GM12892 (cell line): ENCODE measurements around the gene WDFY2.
"Not testable (repeated sequence)": the region's sequence is repeated elsewhere in the genome, so short reads cannot be mapped to it uniquely, and the experiment has no call there.

Experiments used
- DNase-seq: peaks from one replicate; pipeline ENCODE4 v3.0.0; 2011; ENCODE audit not compliant: insufficient read length
- FAIRE-seq: peaks from 2 replicates; lab custom pipeline; 2011; peaks lifted over from hg19 to GRCh38; lab: Jason Lieb, UNC
- POLR2A ChIP-seq: IDR thresholded peaks from 2 replicates; pipeline ENCODE4 v1.6.1; 2011; ENCODE audit warnings: low read depth, low read length, control low read depth
- POLR2AphosphoS5 ChIP-seq: IDR thresholded peaks from 2 replicates; pipeline ENCODE4 v1.6.1; 2011; ENCODE audit warnings: low read depth, low read length, control low read depth
- TAF1 ChIP-seq: IDR thresholded peaks from 2 replicates; pipeline ENCODE4 v1.6.1; 2011; ENCODE audit warnings: low read depth, mild to moderate bottlenecking, control low read depth, low read length, borderline replicate concordance

The WDFY2 gene

DNA sequence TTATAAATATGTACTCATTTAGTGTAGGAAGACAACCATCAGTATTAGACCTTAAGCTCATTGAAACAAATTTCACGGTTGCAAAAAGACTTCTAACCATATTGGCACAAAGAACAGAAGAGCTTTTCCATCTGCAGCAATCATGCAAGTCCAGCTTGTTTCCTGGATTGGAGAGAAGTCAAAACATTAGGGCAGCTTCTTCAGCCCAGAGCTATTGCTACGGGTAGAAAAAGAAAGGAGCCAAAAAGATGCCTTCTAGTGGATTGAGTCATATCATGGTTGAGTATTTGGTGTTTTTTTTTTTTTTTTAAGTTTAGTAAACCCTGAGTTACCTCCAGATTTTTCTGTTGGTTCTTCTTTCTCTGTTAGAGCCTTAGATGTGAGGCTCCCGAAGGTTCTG is 99.8 kb downstream of the WDFY2 start:
- TF ChIP-seq TAF1, result no peak
- no peak for TF ChIP-seq POLR2A
- no peak for TF ChIP-seq POLR2AphosphoS5
- FAIRE-seq, result no peak
- DNase-seq, result no peak

DNA sequence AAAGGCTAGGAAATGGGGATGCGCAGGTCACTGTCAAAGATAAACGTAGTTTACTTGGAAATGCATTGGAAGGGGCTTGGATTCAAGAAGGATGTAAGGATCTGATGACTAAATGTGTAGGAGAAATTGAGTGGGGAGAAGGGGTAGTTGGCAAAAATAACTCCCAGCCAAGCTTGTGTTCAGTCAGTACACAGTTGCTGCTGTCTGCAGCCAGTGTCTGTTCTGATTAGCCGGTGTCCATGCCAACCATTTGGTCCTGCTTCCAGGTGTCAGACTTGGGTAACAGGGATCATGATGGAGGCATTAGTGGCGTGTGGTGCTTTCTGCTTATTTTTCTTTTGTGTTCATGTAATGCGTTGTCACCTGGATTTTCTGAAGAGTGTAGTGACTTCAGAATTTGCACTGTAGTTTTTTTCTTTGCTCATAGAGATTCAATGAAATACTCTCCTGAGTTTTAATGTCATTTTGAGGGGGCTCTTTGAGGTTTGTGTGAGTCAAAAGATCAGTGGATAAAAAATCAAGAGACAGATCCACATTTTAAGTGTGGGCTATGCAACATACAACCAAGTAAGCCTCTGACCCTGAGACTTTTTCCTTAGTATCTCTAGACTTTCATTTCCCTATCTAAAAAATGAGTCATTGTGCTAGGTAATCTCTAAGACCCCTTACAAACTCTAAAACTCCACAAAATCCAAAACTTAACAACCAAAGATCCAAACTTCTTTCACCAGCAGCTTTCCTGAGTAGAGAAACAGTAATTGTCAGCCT is 103.9 kb downstream of the WDFY2 start:
- FAIRE-seq, result no peak
- DNase-seq, result no peak
- TF ChIP-seq POLR2AphosphoS5, result no peak
- TF ChIP-seq TAF1, result no peak
- TF ChIP-seq POLR2A, result no peak

DNA sequence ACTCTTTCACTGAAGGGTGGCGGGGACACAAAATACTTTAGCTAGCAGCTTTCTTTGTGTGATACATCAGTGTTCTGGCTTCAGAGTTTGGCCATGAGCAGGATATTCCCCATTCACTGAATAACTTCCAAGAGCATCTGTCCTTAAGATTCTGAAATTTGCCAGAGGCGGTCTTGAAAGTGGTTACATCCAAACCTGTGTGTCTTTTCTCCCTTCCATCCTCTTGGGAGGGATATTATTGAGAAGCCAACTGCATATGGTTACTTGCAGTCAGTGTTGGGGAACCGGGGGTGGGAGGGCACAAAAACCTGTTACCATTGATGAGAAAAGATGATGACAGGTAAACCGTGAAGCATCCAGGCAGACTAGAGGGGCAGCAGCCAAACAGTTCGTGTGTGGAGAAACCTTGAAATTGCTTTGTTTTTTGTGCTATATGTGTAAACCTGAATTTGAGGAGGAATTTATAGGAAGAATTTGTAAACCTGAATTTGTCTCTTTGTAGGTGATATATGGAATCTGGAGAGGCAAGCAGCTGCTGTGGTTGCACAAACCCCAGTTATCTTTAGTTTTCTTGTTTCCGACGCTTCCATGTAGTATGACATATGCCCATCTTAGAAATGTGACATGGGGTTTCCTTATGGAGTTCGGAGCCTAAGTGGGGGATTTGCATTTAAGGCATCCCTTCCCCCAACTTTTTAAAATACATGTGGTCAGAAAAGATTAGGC is 104.8 kb downstream of the WDFY2 start:
- DNase-seq (no peak), FAIRE-seq (no peak)
- TF ChIP-seq POLR2A (no peak), TAF1 (no peak), POLR2AphosphoS5 (no peak)

DNA sequence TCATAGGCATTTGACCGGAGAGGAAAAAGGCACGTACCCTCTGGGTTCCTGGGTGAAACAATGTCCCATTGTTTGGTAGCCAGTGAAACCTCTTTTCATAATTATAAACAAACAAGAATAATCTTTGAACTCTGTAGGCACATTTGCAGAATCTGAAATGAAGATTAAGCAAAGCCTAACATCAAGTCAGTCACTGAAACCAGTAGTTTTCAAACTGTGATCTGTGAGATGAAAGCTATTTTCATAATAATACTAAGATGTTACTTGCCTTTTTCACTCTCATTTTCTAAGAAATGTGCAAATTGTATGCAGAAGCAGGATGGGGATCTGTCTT is 105.4 kb downstream of the WDFY2 start:
- TF ChIP-seq TAF1 (no peak), POLR2AphosphoS5 (no peak), POLR2A (no peak)
- DNase-seq, result no peak
- FAIRE-seq, result no peak

DNA sequence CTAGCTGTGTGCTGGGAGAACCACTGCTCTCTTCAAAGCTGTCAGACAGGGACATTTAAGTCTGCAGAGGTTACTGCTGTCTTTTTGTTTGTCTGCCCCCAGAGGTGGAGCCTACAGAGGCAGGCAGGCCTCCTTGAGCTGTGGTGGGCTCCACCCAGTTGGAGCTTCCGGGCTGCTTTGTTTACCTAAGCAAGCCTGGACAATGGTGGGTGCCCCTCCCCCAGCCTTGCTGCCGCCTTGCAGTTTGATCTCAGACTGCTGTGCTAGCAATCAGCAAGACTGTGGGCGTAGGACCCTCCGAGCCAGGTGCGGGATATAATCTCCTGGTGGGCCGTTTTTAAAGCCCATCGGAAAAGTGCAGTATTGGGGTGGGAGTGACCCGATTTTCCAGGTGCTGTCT is 111.4 kb downstream of the WDFY2 start:
- not testable (repeated sequence) for FAIRE-seq, DNase-seq

DNA sequence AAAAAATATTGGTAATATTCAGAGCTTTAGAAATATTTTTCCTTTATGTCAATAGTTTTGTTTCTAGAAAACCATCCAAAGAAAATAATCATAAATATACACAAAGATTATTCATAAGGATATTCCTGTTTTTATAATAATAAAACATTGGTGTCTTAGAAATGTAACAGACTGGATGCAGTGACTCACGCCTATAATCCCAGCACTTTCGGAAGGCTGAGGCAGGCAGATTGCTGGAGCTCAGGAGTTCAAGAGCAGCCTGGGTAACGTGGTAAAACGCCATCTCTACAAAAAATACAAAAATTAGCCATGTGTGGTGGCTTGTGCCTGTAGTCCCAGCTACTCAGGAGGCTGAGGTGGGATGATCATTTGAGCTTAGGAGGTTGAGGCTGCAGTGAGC is 112.9 kb downstream of the WDFY2 start:
- DNase-seq, result no peak
- FAIRE-seq, result no peak
- TF ChIP-seq POLR2A, result no peak
- no peak for TF ChIP-seq TAF1
- no peak for TF ChIP-seq POLR2AphosphoS5

DNA sequence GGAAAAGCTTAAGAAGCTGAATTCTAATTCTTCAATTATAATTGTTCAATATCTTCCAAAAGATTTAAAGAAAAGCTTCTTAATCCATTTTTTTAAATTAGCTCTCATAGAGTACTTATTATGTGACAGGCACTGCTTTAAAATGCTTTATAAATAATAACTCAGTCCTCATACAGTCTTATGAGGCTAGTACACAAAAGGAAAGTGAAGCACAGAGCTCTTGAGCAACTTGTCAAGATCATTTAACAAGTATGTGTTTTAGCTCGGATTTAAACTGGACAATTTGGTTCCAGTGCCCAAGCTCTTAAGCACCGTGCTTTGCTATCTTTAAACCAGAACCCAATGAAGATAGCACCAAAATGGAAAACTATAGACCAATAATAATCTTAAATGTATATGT is 113.6 kb downstream of the WDFY2 start:
- no peak for FAIRE-seq
- DNase-seq, result no peak
- TF ChIP-seq POLR2A (no peak), TAF1 (no peak), POLR2AphosphoS5 (no peak)

DNA sequence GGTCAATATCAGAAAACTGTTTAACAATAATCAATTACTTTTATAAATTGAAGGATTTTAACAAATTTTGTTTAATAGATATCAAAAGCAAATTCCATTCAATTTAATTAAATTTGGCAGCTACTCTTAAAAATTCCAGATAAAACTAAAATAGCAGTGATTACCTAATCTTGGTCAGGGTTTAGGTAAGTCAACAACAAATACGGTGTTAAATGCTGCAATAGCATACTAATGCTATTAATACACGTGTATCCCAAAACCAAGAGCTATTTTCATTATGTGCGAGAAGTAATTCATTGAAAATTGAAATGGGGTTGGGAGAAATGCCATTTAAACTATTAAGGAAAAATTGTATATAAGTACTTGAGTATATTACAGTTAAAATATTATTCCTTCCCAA is 114.1 kb downstream of the WDFY2 start:
- FAIRE-seq (no peak), DNase-seq (no peak)
- TF ChIP-seq TAF1, result no peak
- no peak for TF ChIP-seq POLR2A
- no peak for TF ChIP-seq POLR2AphosphoS5

DNA sequence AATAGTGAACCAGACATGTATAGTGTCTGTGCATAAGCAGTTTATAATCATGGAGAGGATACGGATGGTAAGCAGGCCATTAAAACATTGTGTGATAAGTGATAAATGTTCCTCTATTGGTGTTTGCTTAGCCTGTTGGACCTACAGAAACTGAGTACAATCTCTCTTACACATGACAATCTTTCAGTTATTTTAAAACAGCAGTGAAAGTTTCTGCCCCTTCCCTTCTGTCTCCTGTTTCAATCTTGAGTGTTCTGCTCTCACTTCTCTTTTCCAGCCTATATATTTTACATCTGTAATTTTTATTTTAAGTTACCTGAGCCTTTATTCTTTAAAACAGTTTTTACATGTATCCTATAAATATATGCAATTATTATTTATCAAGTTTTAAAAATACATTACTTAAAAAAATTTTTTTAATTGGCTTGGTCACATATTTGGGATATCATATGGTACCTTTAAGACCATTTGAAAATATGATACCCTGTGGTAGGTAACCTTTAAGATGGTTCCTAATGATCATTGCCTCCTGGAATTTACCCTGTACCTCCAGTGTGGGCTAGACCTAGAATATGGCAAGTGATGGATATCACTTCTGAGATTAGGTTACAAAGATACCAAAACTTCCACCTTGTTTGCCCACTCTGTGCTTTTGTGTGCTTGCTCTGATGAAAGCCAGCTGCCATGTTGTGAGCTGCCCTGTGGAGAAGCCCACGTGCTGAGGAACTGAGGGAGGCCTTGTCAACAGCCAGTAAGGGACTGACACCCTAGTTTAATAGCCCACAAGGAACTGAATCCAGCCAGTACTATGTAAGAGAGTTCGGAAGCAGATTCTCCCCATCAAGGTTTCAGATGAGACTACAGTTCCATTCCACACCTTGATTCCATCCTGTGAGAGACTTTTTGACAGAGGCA is 120.4 kb downstream of the WDFY2 start:
- no peak for TF ChIP-seq POLR2A
- TF ChIP-seq POLR2AphosphoS5, result no peak
- TF ChIP-seq TAF1, result no peak
- FAIRE-seq (peak; percentile 90), DNase-seq (no peak)

DNA sequence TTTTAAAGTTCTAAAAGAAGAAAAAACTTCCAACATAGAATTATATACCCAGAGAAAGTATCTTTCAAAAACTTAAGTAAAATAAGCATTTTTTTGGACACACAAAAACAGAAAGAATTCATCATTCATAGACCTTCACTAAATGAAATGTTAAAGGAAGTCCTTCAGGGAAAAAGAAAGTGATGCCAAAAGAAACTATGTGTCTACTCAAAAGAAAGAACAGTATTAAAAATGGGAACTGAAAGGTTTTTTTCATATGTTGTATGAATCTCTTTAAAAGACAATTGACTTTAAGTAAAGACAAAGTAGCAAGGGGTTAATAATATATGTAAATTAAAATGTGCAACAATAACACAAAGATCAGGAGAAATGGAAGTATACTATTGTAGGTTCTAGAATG is 123.2 kb downstream of the WDFY2 start:
- DNase-seq, result no peak
- no peak for FAIRE-seq
- TF ChIP-seq POLR2A (no peak), POLR2AphosphoS5 (no peak), TAF1 (no peak)

DNA sequence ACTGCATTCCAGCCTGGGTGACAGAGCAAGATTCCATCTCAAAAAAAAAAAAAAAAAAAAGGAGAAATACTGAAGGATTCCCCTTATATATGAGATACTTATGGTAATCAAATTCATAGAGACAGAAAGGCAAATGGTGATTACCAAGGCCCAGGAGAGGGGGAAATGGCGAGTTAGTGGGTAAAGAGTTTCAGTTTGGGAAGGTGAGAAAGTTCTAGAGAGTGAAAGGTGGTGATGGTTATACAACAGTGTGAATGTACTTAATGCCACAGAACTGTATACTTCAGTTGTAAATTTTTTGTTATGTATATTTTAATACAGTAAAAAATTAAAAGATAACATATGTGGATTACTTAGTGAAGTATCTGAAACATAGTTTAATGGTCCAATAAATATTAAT is 129.5 kb downstream of the WDFY2 start:
- TF ChIP-seq POLR2AphosphoS5, result no peak
- no peak for TF ChIP-seq POLR2A
- TF ChIP-seq TAF1, result no peak
- DNase-seq, result no peak
- no peak for FAIRE-seq
